Measurements from ENCODE around the gene RFX4. TPM values are rescaled to one million over a fixed set of nuclear protein-coding genes. Genes with fewer than 3 reads are reported as not detected.

RFX4 gene
- polyA plus RNA-seq, 4 donors, result 0.12 TPM; not detected in 3

GRCh38 chr12:106791531-106791930, 208.7 kb downstream of the RFX4 start:
- DNase-seq (ENCODE audit: low read depth in 4 of 4, low spot score in 3 of 4), result no peak

- DNase-seq (ENCODE audit: low read depth in 4 of 4, low spot score in 3 of 4), result no peak
Observed at GRCh38 chr12:106794369-106794768, 211.6 kb downstream of the RFX4 start.

GRCh38 chr12:106801167-106801708, 218.4 kb downstream of the RFX4 start:
- no peak for DNase-seq (ENCODE audit: low read depth in 4 of 4, low spot score in 3 of 4)

GRCh38 chr12:106801830-106802533, 219.2 kb downstream of the RFX4 start:
- DNase-seq (ENCODE audit: low read depth in 4 of 4, low spot score in 3 of 4), result no peak

- no peak for DNase-seq (ENCODE audit: low read depth in 4 of 4, low spot score in 3 of 4)
Observed at GRCh38 chr12:106804668-106805067, 221.9 kb downstream of the RFX4 start.

Other genes starting within 250 kb of the RFX4 start
- gene POLR3B, start 225.3 kb upstream of the RFX4 start, polyA plus RNA-seq (ENCODE audit: insufficient read length in 4 of 4), result 10 to 100 TPM; 15.0 to 19.6 (median 17.7) TPM
- 10 to 100 TPM; 23.7 to 31.1 (median 26.1) TPM for gene RIC8B, start 191.7 kb downstream of the RFX4 start, polyA plus RNA-seq (ENCODE audit: insufficient read length in 4 of 4)

All from right renal pelvis (tissue), 4 donors.